Measurements from ENCODE around the gene MRTFB. TPM values are rescaled to one million over a fixed set of nuclear protein-coding genes. Genes with fewer than 3 reads are reported as not detected.

Gene MRTFB
- total RNA-seq, 1 experiment from 2014 or later = 29.8 TPM

GRCh38 chr16:14111713-14112538 is 40.8 kb downstream of the MRTFB start:
- H3K36me3 ChIP-seq (ENCODE audit: insufficient read depth, low read length, poor library complexity, severe bottlenecking) = no peaks in the 10 kb centered on the region
- H3K27me3 ChIP-seq (replicated peaks; ENCODE audit: insufficient read depth, low read depth, low read length, poor library complexity) = no peaks in the 10 kb centered on the region
- CTCF ChIA-PET = no interaction called here
- H3K9me3 ChIP-seq (ENCODE audit: low read depth, low read length, poor library complexity, severe bottlenecking) = no peaks in the 10 kb centered on the region
- H3K4me3 ChIP-seq (ENCODE audit: low read depth, low read length, poor library complexity, severe bottlenecking) = no peak overlapping the region
- intact Hi-C loops (cut with micrococcal nuclease; ENCODE audit: unreplicated experiment) = no loop called here
- no peak for TF ChIP-seq CTCF (conservative IDR thresholded peaks at IDR 0.05; ENCODE audit: low read depth, low read length)
- no peak for TF ChIP-seq EZH2 (IDR thresholded peaks at IDR 0.05; ENCODE audit: borderline replicate concordance, low read depth, low read length, poor library complexity, severe bottlenecking)
- POLR2A ChIA-PET (ENCODE audit: low non-redundant PET) = no interaction called here
- H3K27ac ChIP-seq (ENCODE audit: low read depth, low read length, poor library complexity, severe bottlenecking) = no peak overlapping the region
- H3K4me1 ChIP-seq (ENCODE audit: insufficient read depth, low read length, poor library complexity, severe bottlenecking) = no peaks in the 10 kb centered on the region
- no TSS peak for BruUV-seq (replicated peaks)
- no peak for DNase-seq (ENCODE audit: low spot score)

GRCh38 chr16:14112539-14112856 is 41.4 kb downstream of the MRTFB start:
- H3K36me3 ChIP-seq (ENCODE audit: insufficient read depth, low read length, poor library complexity, severe bottlenecking) = no peaks in the 10 kb centered on the region
- no peak overlapping the region for H3K4me3 ChIP-seq (ENCODE audit: low read depth, low read length, poor library complexity, severe bottlenecking)
- TF ChIP-seq CTCF (conservative IDR thresholded peaks at IDR 0.05; ENCODE audit: low read depth, low read length) = no peak
- TF ChIP-seq EZH2 (IDR thresholded peaks at IDR 0.05; ENCODE audit: borderline replicate concordance, low read depth, low read length, poor library complexity, severe bottlenecking) = no peak
- H3K4me1 ChIP-seq (ENCODE audit: insufficient read depth, low read length, poor library complexity, severe bottlenecking) = no peaks in the 10 kb centered on the region
- intact Hi-C loops (cut with micrococcal nuclease; ENCODE audit: unreplicated experiment) = no loop called here
- H3K9me3 ChIP-seq (ENCODE audit: low read depth, low read length, poor library complexity, severe bottlenecking) = no peaks in the 10 kb centered on the region
- H3K27ac ChIP-seq (ENCODE audit: low read depth, low read length, poor library complexity, severe bottlenecking) = no peak overlapping the region
- ChIA-PET POLR2A (ENCODE audit: low non-redundant PET) (no interaction called here), CTCF (no interaction called here)
- no peak for DNase-seq (ENCODE audit: low spot score)
- no peaks in the 10 kb centered on the region for H3K27me3 ChIP-seq (replicated peaks; ENCODE audit: insufficient read depth, low read depth, low read length, poor library complexity)
- BruUV-seq (replicated peaks) = no TSS peak

GRCh38 chr16:14113344-14113743 is 42.2 kb downstream of the MRTFB start:
- Histone ChIP-seq H3K4me3 (ENCODE audit: low read depth, low read length, poor library complexity, severe bottlenecking) (no peak overlapping the region), H3K9me3 (ENCODE audit: low read depth, low read length, poor library complexity, severe bottlenecking) (no peaks in the 10 kb centered on the region), H3K27me3 (replicated peaks; ENCODE audit: insufficient read depth, low read depth, low read length, poor library complexity) (no peaks in the 10 kb centered on the region), H3K4me1 (ENCODE audit: insufficient read depth, low read length, poor library complexity, severe bottlenecking) (no peaks in the 10 kb centered on the region), H3K27ac (ENCODE audit: low read depth, low read length, poor library complexity, severe bottlenecking) (no peak overlapping the region), H3K36me3 (ENCODE audit: insufficient read depth, low read length, poor library complexity, severe bottlenecking) (no peaks in the 10 kb centered on the region)
- CTCF ChIA-PET = no interaction called here
- TF ChIP-seq CTCF (conservative IDR thresholded peaks at IDR 0.05; ENCODE audit: low read depth, low read length) (no peak), EZH2 (IDR thresholded peaks at IDR 0.05; ENCODE audit: borderline replicate concordance, low read depth, low read length, poor library complexity, severe bottlenecking) (no peak)
- POLR2A ChIA-PET (ENCODE audit: low non-redundant PET) = no interaction called here
- no TSS peak for BruUV-seq (replicated peaks)
- intact Hi-C loops (cut with micrococcal nuclease; ENCODE audit: unreplicated experiment) = no loop called here
- DNase-seq (ENCODE audit: low spot score) = no peak
